HCT116 (cell line): ENCODE data around the gene CCDC14. TPM values are rescaled to one million over a fixed set of nuclear protein-coding genes. Genes with fewer than 3 reads are reported as not detected.

Source experiments
- ATAC-seq: fragments of 200-7000 bp; cut with Tn5 transposase; 2 replicates; pipeline ENCODE4 v1.9.1; 2020; ENCODE audit warnings: mild to moderate bottlenecking, moderate library complexity
- BruUV-seq: library from RNA; stranded (reverse); fragments of 400-500 nt; replicated peaks from 2 replicates; lab custom pipeline; 2021; lab: Mats Ljungman, UMichigan
- CTCF ChIA-PET: fragments of 300-600 bp; sonication (Branson Sonifier 250); formaldehyde crosslinking; loops from one replicate; lab custom pipeline; 2021; ENCODE audit warnings: antibody characterized with exemption; lab: Charles Lee
- POLR2A ChIA-PET: fragments of 300-600, 350-600 bp; sonication (Branson Sonifier 250); formaldehyde crosslinking; loops from one replicate; lab custom pipeline; 2021; ENCODE audit warnings: antibody characterized with exemption; lab: Charles Lee
- RAD21 ChIA-PET, 2 experiments: fragments of 300-600 bp; sonication (Branson Sonifier 250); formaldehyde crosslinking; loops; one replicate each; lab custom pipeline; 2023; ENCODE audit warnings: low total read pairs in 2 of 2; ENCODE audit not compliant: uncharacterized antibody in 2 of 2, unreplicated experiment in 2 of 2, low non-redundant PET in 1 of 2; lab: Charles Lee
- DNase-seq: peaks from one replicate; pipeline ENCODE4 v3.0.0-alpha.2; 2010; ENCODE audit warnings: low read depth, low spot score
- H2AFZ ChIP-seq: fragments of 200-600 bp; shearing (Covaris generic), sonication (generic); 2 replicates; pipeline ENCODE4 v1.6.1; 2017; ENCODE audit warnings: low read depth, mixed run types, mixed read lengths, antibody characterized with exemption, low read length; ENCODE audit not compliant: poor library complexity, severe bottlenecking
- H3K27ac ChIP-seq: 2 replicates; pipeline ENCODE4 v1.5.1; 2012; ENCODE audit warnings: low read depth, low read length
- H3K27me3 ChIP-seq: fragments of 200-600 bp; sonication (generic); 2 replicates; pipeline ENCODE4 v1.6.1; 2016; ENCODE audit warnings: mixed run types, low read length, mixed read lengths; ENCODE audit not compliant: insufficient read depth
- H3K36me3 ChIP-seq, 2 experiments: fragments of 200-500 bp in 1 of 2; fragments of 200-600 bp in 1 of 2; sonication (Bioruptor generic) in 1 of 2; sonication (generic) in 1 of 2; 2 replicates each; pipeline versions ENCODE4 v1.5.1 to v1.6.1; 2014 to 2016; ENCODE audit warnings: low read length in 2 of 2, inconsistent platforms in 1 of 2, mixed read lengths in 1 of 2, mixed run types in 1 of 2; ENCODE audit not compliant: insufficient read depth in 2 of 2, control insufficient read depth in 1 of 2
- H3K4me1 ChIP-seq, 2 experiments: fragments of 200-600 bp in 1 of 2; sonication (generic) in 1 of 2; 2 replicates each; pipeline versions ENCODE4 v1.5.1 to v1.6.1; 2012 to 2017; ENCODE audit warnings: low read length in 2 of 2, inconsistent platforms in 1 of 2, mild to moderate bottlenecking in 1 of 2, mixed read lengths in 1 of 2, mixed run types in 1 of 2, moderate library complexity in 1 of 2; ENCODE audit not compliant: insufficient read depth in 2 of 2, control insufficient read depth in 1 of 2
- H3K4me2 ChIP-seq: fragments of 200-600 bp; sonication (generic); 2 replicates; pipeline ENCODE4 v1.6.1; 2017; ENCODE audit warnings: mixed run types, low read length, mixed read lengths
- H3K4me3 ChIP-seq, 2 experiments: fragments of 200-600 bp in 1 of 2; sonication (generic) in 1 of 2; replicated peaks in 1 of 2; 2 replicates each; pipeline ENCODE4 v1.5.1; 2011 to 2016; ENCODE audit warnings: low read length in 2 of 2, control low read depth in 1 of 2, low read depth in 1 of 2, mild to moderate bottlenecking in 1 of 2, mixed read lengths in 1 of 2, mixed run types in 1 of 2
- H3K79me2 ChIP-seq: fragments of 200-600 bp; sonication (generic); 2 replicates; pipeline ENCODE4 v1.6.1; 2017; ENCODE audit warnings: mild to moderate bottlenecking, mixed run types, low read length, moderate library complexity, mixed read lengths; ENCODE audit not compliant: insufficient read depth
- H3K9ac ChIP-seq: fragments of 200-600 bp; sonication (generic); 2 replicates; pipeline ENCODE4 v1.6.1; 2016; ENCODE audit warnings: low read length, mixed read lengths
- H3K9me2 ChIP-seq: fragments of 200-600 bp; sonication (generic), shearing (Covaris generic); 2 replicates; pipeline ENCODE4 v1.6.1; 2017; ENCODE audit warnings: mixed run types, mild to moderate bottlenecking, moderate library complexity; ENCODE audit not compliant: insufficient read depth
- H3K9me3 ChIP-seq, 2 experiments: fragments of 200-500 bp in 1 of 2; fragments of 200-600 bp in 1 of 2; sonication (Bioruptor generic) in 1 of 2; sonication (generic) in 1 of 2; 2 replicates each; pipeline ENCODE4 v1.6.1; 2014 to 2017; ENCODE audit warnings: low read length in 2 of 2, mixed read lengths in 2 of 2, inconsistent platforms in 1 of 2, low read depth in 1 of 2, mild to moderate bottlenecking in 1 of 2, mixed run types in 1 of 2, moderate library complexity in 1 of 2; ENCODE audit not compliant: control insufficient read depth in 1 of 2, insufficient read depth in 1 of 2
- H4K20me1 ChIP-seq: fragments of 200-600 bp; sonication (generic), shearing (Covaris generic); 2 replicates; pipeline ENCODE4 v1.6.1; 2017; ENCODE audit warnings: mixed run types, mild to moderate bottlenecking, moderate library complexity; ENCODE audit not compliant: insufficient read depth
- CEBPB ChIP-seq: IDR thresholded peaks from 2 replicates; pipeline ENCODE4 v1.6.1; 2012; ENCODE audit warnings: low read depth
- ELF1 ChIP-seq: IDR thresholded peaks from 2 replicates; pipeline ENCODE4 v1.6.1; 2012; ENCODE audit warnings: low read depth, borderline replicate concordance
- EZH2phosphoT487 ChIP-seq: fragments of 200-600 bp; IDR thresholded peaks from 2 replicates; pipeline ENCODE4 v1.6.1; 2018; ENCODE audit warnings: antibody characterized with exemption, borderline replicate concordance
- POLR2A ChIP-seq: IDR thresholded peaks from 2 replicates; pipeline ENCODE4 v1.7.0; 2011; ENCODE audit warnings: borderline replicate concordance; ENCODE audit not compliant: insufficient read depth, insufficient read length; ENCODE audit errors: extremely low read depth
- POLR2AphosphoS5 ChIP-seq: IDR thresholded peaks from 2 replicates; pipeline ENCODE4 v1.6.1; 2011; ENCODE audit warnings: mild to moderate bottlenecking, low read depth, low read length, moderate library complexity
- REST ChIP-seq: IDR thresholded peaks from 2 replicates; pipeline ENCODE4 v1.6.1; 2012; ENCODE audit warnings: low read depth
- SP1 ChIP-seq: IDR thresholded peaks from 2 replicates; pipeline ENCODE4 v1.6.1; 2012; ENCODE audit warnings: low read depth
- SRF ChIP-seq: IDR thresholded peaks from 2 replicates; pipeline ENCODE4 v1.6.1; 2012; ENCODE audit warnings: low read depth
- TCF7L2 ChIP-seq: IDR thresholded peaks from 2 replicates; pipeline ENCODE4 v1.7.0; 2011; ENCODE audit warnings: borderline replicate concordance, inconsistent platforms; ENCODE audit not compliant: insufficient read depth, insufficient read length; ENCODE audit errors: extremely low read depth
- YY1 ChIP-seq: IDR thresholded peaks from 2 replicates; pipeline ENCODE4 v1.6.1; 2011; ENCODE audit warnings: low read length, low read depth, moderate library complexity, mild to moderate bottlenecking; ENCODE audit not compliant: insufficient replicate concordance; ENCODE audit errors: extremely low read depth
- ZFX ChIP-seq: fragments of 450-650 bp; IDR thresholded peaks from 2 replicates; pipeline ENCODE4 v1.6.1; 2017
- intact Hi-C: fragments of 100-400 bp; cut with micrococcal nuclease; formaldehyde crosslinking; loops from 2 replicates; pipeline ENCODE4 v1.10.0; 2022
- total RNA-seq: library from RNA; stranded (reverse); gene quantifications from one replicate; pipeline ENCODE4 v1.2.1, GENCODE V29; 2021; ENCODE audit not compliant: unreplicated experiment
- TF ChIP-seq, protein P1 (sequence below), 3 experiments: fragments of 200-600 bp in 1 of 3; sonication (generic) in 1 of 3; IDR thresholded peaks in 2 of 3; conservative IDR thresholded peaks in 1 of 3; 2 replicates each; pipeline ENCODE4 v1.5.1; 2012 to 2017; ENCODE audit warnings: low read depth in 2 of 3, low read length in 2 of 3, antibody characterized with exemption in 1 of 3, borderline replicate concordance in 1 of 3, control low read depth in 1 of 3, mild to moderate bottlenecking in 1 of 3, mixed read lengths in 1 of 3, mixed run types in 1 of 3, moderate library complexity in 1 of 3; ENCODE audit not compliant: insufficient read depth in 1 of 3
- TF ChIP-seq, protein P2 (sequence below): IDR thresholded peaks from 2 replicates; pipeline ENCODE4 v1.6.1; 2012
- TF ChIP-seq, protein P3 (sequence below): IDR thresholded peaks from 2 replicates; pipeline ENCODE4 v1.6.1; 2012

The CCDC14 gene
- total RNA-seq, 1 experiment from 2014 or later = 54.5 TPM

DNA sequence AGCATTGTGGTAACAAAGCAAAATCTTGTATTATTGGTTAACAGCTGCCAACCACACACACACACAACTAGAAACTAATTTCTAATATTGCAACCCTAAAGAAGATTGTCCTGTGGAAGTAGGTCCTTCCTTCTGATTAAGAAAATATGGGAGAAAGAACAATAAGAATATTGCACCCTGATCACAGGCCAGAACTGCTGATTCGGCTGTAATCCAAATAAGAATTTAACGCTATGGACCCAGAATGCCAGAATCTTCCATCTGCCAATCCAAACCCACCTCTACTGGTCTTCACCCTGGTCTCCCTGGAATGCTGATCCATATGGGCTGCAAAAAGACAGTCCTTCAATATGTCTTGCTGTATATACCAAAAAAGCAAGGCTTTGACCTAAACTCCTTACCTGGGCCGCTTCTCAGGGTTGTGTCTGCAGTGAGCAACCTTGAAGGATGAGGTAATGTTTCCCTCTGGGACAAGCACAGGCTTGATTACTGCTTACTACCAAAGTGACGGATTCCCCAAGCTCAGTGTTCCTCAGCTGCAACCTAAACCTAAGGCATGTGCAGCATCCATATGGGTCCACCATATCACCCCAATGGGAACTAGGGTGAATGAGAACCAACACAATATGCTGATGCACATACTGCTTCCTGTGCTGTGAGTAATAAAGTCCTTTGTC, 8.0 kb downstream of the CCDC14 start:
- ATAC-seq (no peak), DNase-seq (no peak)
- CTCF ChIA-PET = no interaction called here
- no peak overlapping the region for H3K4me2 ChIP-seq
- peaks cover 8% of the 10 kb centered on the region for H3K79me2 ChIP-seq
- H3K9me2 ChIP-seq = no peaks in the 10 kb centered on the region
- no peak overlapping the region for H3K4me3 ChIP-seq
- TF ChIP-seq SP1 = no peak
- no peak for TF ChIP-seq TCF7L2
- TF ChIP-seq, protein P1, sequence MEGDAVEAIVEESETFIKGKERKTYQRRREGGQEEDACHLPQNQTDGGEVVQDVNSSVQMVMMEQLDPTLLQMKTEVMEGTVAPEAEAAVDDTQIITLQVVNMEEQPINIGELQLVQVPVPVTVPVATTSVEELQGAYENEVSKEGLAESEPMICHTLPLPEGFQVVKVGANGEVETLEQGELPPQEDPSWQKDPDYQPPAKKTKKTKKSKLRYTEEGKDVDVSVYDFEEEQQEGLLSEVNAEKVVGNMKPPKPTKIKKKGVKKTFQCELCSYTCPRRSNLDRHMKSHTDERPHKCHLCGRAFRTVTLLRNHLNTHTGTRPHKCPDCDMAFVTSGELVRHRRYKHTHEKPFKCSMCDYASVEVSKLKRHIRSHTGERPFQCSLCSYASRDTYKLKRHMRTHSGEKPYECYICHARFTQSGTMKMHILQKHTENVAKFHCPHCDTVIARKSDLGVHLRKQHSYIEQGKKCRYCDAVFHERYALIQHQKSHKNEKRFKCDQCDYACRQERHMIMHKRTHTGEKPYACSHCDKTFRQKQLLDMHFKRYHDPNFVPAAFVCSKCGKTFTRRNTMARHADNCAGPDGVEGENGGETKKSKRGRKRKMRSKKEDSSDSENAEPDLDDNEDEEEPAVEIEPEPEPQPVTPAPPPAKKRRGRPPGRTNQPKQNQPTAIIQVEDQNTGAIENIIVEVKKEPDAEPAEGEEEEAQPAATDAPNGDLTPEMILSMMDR (IDR thresholded peaks at IDR 0.05 in 2 of 3, conservative IDR thresholded peaks at IDR 0.05 in 1 of 3; ENCODE audit: borderline replicate concordance in 1 of 3, insufficient read depth in 1 of 3, low read depth in 2 of 3, low read length in 2 of 3) = no peak
- TF ChIP-seq EZH2phosphoT487 = no peak
- TF ChIP-seq POLR2A = no peak
- TF ChIP-seq, protein P2, sequence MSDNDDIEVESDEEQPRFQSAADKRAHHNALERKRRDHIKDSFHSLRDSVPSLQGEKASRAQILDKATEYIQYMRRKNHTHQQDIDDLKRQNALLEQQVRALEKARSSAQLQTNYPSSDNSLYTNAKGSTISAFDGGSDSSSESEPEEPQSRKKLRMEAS = no peak
- TF ChIP-seq ELF1 = no peak
- no peak for TF ChIP-seq YY1
- no peak for TF ChIP-seq ZFX
- TF ChIP-seq, protein P3, sequence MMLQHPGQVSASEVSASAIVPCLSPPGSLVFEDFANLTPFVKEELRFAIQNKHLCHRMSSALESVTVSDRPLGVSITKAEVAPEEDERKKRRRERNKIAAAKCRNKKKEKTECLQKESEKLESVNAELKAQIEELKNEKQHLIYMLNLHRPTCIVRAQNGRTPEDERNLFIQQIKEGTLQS = no peak
- TF ChIP-seq POLR2AphosphoS5 = no peak
- no peak for TF ChIP-seq REST
- no peak for TF ChIP-seq SRF
- TF ChIP-seq CEBPB = no peak
- H3K36me3 ChIP-seq = peaks cover 32 to 37% of the 10 kb centered on the region in 2 experiments
- H3K4me1 ChIP-seq = no peaks in the 10 kb centered on the region
- H2AFZ ChIP-seq = no peak overlapping the region
- no peaks in the 10 kb centered on the region for H3K27me3 ChIP-seq
- H4K20me1 ChIP-seq = no peaks in the 10 kb centered on the region
- no peak overlapping the region for H3K27ac ChIP-seq
- RAD21 ChIA-PET = no interaction called here
- intact Hi-C loops = no loop called here
- no peaks in the 10 kb centered on the region for H3K9me3 ChIP-seq
- BruUV-seq = no TSS peak
- POLR2A ChIA-PET = no interaction called here
- no peak overlapping the region for H3K9ac ChIP-seq
